Measurements from ENCODE around the gene CLPTM1L.
A peak's percentile ranks its signal among the peaks of the same experiment; 100 is the strongest.

DNA sequence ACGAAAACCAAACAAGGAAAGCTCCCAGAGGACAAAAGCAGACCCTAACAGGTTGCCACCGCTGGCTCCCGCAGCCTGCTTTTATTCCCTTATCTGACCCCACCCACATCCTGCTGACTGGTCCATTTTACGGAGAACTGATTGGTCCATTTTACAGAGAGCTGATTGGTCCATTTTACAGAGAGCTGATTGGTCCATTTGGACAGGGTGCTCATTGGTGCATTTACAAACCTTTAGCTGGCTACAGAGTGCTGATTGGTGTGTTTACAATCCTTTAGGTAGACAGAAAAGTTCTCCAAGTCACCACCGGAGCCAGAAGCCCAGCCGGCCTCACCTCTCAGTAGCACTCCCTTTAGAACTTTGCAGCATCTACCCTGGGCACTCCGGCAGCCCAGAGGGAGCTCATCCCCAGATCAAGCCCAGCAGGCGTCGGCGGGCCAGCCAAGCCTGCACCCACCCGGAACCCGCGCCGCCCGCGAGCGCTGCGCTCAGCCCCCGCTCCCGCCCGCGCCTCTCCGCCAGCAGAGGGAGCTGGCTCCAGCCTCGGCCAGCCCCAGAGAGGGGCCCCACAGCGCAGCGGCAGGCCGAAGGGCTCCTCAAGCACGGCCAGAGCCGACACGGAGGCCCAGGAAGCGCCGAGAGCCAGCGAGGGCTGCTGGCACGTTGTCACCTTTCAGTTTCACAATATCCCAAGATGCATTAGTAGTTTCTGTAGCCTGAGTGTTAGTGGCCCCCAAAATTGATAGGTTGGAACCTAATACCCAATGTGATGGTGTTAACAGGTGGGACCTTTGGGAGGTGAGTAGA lies 35.3 kb upstream of the CLPTM1L start:
- TF ChIP-seq, protein P1, sequence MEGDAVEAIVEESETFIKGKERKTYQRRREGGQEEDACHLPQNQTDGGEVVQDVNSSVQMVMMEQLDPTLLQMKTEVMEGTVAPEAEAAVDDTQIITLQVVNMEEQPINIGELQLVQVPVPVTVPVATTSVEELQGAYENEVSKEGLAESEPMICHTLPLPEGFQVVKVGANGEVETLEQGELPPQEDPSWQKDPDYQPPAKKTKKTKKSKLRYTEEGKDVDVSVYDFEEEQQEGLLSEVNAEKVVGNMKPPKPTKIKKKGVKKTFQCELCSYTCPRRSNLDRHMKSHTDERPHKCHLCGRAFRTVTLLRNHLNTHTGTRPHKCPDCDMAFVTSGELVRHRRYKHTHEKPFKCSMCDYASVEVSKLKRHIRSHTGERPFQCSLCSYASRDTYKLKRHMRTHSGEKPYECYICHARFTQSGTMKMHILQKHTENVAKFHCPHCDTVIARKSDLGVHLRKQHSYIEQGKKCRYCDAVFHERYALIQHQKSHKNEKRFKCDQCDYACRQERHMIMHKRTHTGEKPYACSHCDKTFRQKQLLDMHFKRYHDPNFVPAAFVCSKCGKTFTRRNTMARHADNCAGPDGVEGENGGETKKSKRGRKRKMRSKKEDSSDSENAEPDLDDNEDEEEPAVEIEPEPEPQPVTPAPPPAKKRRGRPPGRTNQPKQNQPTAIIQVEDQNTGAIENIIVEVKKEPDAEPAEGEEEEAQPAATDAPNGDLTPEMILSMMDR (IDR thresholded peaks at IDR 0.05), result peak; percentile 85
- no peak for TF ChIP-seq EZH2phosphoT487 (IDR thresholded peaks at IDR 0.05)
- peak; percentile 40 for TF ChIP-seq EZH2 (IDR thresholded peaks at IDR 0.05)

All from neural progenitor cell (in vitro differentiated cells).